ENCODE results near the gene DGKA.
A peak's percentile ranks its signal among the peaks of the same experiment; 100 is the strongest.
"Not testable (repeated sequence)": the region's sequence is repeated elsewhere in the genome, so short reads cannot be mapped to it uniquely, and the experiment has no call there.

The DGKA gene

DNA sequence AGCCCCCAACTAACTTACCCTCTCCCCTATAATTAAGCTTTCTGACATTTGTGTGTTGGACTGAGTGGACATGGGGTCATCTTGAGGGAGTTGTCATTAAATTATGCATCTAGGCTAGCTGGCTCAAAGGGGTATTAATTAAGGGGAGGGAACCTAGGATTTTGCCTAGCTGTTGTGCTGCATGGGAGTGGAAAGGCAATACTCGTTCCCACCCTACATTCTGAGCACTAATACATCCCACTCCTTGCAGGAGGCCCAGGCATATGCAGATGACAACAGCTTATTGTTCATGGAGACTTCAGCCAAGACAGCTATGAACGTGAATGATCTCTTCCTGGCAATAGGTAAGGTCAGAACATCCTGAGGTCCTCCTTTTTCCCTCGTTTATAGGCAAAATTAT, 60.1 kb downstream of the DGKA start:
- no peak for DNase-seq (ENCODE audit: low read depth, low spot score)

DNA sequence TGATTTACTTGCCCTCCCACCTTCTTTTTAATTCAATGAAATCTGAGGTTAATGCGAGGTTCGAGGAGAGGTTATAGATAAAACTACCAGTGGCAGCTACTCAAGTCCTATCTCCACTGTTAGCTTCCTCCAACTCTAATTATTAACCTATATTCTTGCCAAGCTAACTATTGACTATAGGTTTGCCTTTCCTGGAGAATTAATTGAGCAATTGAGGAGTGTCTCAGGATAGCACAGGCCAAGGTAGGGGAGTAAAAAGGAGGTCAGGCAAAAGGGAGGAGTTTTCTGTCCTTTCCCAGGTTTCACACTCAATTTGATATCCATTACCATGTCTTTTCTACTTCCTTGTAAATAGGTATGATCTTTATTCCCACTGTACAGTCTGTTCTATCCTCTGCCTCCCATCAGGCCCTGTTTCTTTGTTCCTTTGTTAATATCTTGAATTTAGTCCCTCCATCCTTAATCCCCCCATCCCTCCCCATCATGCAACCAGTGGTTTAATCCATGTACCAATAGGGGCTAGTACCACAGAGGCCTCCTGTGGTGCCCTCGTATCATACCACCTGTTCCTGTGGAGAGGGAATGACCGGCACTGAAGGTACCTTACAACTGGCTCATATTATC, 62.4 kb downstream of the DGKA start:
- no peak for DNase-seq (ENCODE audit: low read depth, low spot score)
- no peak overlapping the region for H3K4me3 ChIP-seq (ENCODE audit: low read length)

More for the DNA sequence above, 60.1 kb downstream of the DGKA start:
- H3K4me3 ChIP-seq (ENCODE audit: low read length): no peak overlapping the region

DNA sequence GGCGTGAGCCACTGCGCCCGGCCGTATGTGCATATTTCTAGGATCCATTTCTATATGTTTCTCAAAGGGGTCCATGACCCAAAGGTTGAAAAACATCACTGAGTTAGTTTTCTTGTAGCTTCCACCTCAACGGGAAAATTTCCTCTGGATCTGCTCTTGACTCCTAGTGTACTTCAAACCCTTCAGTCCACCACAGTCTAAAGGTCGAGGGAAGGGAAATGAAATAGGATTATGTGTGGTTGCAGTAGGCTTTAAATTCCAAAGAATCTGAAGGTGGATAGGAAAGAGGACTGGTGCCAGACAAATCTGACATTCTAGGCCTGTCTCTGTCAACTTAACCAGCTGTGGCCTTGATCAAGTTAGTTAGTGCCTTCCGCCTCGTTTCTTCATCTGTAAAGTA, 64.4 kb downstream of the DGKA start:
- DNase-seq (ENCODE audit: low read depth, low spot score): no peak

DNA sequence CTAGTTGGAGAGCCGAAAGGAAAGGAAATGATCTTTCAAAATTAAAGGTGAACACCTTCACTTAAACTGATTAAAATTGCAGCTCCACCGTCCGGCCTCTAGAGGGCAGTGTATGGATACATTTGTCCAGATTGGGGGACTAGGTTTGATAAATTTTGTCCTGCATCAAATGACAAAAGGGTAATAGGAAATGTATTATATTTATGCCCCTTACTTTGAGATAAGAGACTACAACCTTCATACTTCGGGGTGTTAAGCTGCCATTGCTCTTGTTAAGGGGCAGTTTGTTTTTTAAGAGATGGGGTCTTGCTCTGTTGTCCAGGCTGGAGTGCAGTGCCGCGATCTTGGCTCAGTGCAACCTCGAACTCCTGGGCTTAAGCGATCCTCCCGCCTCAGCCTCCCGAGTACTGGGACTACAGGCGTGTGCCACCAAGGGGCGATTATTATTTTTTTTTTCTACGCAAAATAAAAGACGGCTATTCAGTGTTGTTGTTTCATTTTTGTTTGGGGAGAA, 65.3 kb downstream of the DGKA start:
- no peak overlapping the region for H3K4me3 ChIP-seq (ENCODE audit: low read length)
- DNase-seq (ENCODE audit: low read depth, low spot score): peak; percentile 56

More for the DNA sequence above, 64.4 kb downstream of the DGKA start:
- H3K4me3 ChIP-seq (ENCODE audit: low read length): no peak overlapping the region

DNA sequence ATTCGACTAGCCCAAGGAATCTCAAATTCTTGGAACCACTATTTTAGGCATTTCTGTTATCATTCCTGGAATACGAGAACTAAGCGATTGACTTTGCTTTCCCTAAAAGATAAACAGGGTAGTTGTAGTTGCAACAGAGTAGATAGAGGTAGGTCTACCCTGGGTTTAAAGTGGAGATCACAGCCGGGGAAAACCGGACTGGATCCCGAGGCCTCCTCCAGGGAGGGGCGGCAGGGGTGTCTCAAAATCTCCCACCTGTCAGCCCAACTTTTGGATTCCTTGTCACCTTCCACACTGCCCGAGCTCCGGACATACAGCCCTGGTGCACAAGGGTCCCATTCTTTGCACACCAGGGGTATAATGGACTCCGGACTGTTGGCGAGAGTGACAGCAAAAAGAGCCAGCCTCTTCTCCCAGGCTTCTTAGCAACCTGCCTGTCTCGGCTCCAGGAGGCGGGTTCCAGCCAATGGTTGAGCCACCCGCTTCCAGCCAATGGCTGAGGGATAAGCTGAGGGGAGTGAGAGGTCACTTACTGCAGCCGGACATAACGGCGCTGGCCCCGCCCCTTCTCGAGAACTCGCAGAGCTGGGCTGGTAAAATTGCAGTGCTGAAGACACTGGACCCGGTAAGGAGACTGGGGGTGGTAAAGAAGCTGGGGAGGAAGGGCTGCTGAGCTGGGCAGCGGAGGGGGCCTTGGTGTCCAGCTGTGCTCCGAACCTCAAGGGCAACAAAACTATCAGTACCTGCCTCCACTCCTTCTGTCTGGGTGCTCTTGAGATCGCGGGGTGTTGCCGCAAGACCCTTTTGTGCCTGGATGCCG, 66.0 kb downstream of the DGKA start, which contains the start of gene SUOX:
Gene SUOX, plus strand, starts transcription at position 562 of the 820 bp plus-strand sequence. CDS start 4,946 bp downstream, outside the sequence.
- no peak within 1 kb of the TSS for H3K4me3 ChIP-seq (ENCODE audit: low read length)
- no peak for DNase-seq (ENCODE audit: low read depth, low spot score)

DNA sequence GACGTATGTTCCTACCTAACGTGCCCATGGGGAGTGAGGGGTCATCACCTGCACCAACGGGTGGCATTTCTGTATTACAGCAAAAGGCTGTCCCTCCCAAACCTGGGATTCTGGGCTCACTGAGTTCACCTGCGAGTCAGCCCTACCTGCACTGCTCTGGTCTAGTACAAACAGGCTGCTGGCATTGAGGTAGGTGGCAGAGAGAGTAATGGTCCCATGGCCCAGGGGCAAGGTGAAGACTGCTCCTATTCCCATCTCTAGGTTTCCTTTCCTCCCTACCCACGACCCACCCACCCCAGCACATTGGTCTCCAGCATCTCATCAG, 66.5 kb downstream of the DGKA start:
- no peak overlapping the region for H3K4me3 ChIP-seq (ENCODE audit: low read length)
- no peak for DNase-seq (ENCODE audit: low read depth, low spot score)

DNA sequence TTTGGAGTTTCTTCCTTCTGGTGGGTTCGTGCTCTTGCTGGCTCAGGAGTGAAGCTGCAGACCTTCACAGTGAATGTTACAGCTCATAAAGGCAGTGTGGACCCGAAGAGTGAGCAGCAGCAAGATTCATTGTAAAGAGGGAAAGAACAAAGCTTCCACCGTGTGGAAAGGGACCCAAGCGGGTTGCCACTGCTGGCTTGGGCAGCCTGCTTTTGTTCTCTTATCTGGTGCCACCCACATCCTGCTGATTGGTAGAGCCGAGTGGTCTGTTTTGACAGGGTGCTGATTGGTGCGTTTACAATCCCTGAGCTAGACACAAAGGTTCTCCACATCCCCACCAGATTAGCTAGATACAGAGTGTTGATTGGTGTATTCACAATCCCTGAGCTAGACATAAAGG, 68.6 kb downstream of the DGKA start:
- not testable (repeated sequence) for H3K4me3 ChIP-seq (ENCODE audit: low read length)
- DNase-seq (ENCODE audit: low read depth, low spot score): peak; percentile 35

DNA sequence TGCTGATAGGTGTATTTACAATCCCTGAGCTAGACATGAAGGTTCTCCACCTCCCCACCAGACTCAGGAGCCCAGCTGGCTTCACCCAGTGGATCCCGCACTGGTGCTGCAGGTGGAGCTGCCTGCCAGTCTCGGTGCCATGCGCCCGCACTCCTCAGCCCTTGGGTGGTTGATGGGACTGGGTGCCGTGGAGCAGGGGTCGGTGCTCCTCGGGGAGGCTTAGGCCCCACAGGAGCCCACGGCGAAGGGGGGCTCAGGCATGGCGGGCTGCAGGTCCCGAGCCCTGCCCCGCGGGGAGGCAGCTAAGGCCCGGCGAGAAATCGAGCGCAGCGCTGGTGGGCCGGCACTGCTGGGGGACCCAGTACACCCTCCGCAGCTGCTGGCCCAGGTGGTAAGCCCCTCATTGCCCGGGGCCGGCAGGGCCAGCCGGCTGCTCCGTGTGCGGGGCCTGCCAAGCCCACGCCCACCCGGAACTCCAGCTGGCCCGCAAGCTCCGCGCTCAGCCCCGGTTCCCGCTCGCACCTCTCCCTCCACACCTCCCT, 69.1 kb downstream of the DGKA start:
- H3K4me3 ChIP-seq (ENCODE audit: low read length); DNase-seq (ENCODE audit: low read depth, low spot score): not testable (repeated sequence)

DNA sequence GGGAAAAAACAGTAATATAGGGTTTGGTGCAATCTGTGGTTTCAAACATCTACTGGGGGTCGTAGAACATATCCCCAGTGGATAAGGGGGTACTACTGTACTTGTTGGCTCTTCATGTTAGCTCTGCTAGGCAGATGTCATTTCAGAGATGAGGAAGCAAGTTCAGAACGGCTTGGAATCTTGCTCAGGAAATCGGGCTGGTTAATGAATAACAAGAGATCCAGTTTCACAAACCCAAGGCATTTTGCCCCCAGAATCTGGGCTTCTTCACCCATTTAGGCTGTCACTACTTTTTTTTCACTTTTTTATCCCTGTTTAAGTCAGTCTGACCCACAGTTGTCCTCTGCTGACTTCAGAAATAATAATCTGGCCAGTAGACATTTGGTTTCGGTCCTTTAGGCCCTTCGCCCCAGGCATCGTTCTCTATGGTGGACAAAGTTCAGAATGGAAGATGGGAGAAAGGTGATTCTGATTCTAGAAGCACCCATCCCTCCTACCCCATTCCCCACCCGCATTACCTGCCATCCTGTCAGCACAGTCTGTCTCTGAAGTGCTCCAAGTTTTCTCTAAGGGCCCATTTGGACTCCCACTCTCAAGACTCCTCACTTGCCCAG, 70.6 kb downstream of the DGKA start:
- DNase-seq (ENCODE audit: low read depth, low spot score): no peak
- no peak overlapping the region for H3K4me3 ChIP-seq (ENCODE audit: low read length)

DNA sequence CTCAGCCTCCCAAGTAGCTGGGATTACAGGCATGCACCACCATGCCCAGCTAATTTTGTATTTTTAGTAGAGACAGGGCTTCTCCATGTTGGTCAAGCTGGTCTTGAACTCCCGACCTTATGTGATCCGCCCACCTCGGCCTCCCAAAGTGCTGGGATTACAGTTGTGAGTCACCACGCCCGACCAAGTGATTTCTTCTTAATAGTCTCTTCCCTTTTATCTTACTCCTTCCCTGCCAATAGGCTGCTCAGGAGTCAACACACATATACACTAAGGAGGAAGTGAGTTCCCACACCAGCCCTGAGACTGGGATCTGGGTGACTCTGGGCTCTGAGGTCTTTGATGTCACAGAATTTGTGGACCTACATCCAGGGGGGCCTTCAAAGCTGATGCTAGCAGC, 72.4 kb downstream of the DGKA start:
- H3K4me3 ChIP-seq (ENCODE audit: low read length); DNase-seq (ENCODE audit: low read depth, low spot score): not testable (repeated sequence)
